SKM-1 (cell line): ENCODE measurements around the gene GMEB1.
"Not testable (repeated sequence)": the region's sequence is repeated elsewhere in the genome, so short reads cannot be mapped to it uniquely, and the experiment has no call there.

ENCODE experiments used
- DNase-seq: peaks from one replicate; lab custom pipeline; 2025; ENCODE audit not compliant: unreplicated experiment; lab: John Stamatoyannopoulos, UW

The GMEB1 gene

GRCh38 chr1:28668956-28669723 lies 556 bp downstream of the GMEB1 start:
- no peak for DNase-seq

- DNase-seq = no peak
Observed at GRCh38 chr1:28671254-28671780, 2.7 kb downstream of the GMEB1 start.

- not testable (repeated sequence) for DNase-seq
Observed at GRCh38 chr1:28672971-28673370, 4.4 kb downstream of the GMEB1 start.

- no peak for DNase-seq
Observed at GRCh38 chr1:28675924-28676257, 7.3 kb downstream of the GMEB1 start.

- no peak for DNase-seq
Observed at GRCh38 chr1:28680151-28680550, 11.6 kb downstream of the GMEB1 start.

GRCh38 chr1:28682840-28683239 lies 14.3 kb downstream of the GMEB1 start:
- no peak for DNase-seq

- DNase-seq = no peak
Observed at GRCh38 chr1:28684937-28685336, 16.4 kb downstream of the GMEB1 start.

- DNase-seq = not testable (repeated sequence)
Observed at GRCh38 chr1:28691627-28692026, 23.0 kb downstream of the GMEB1 start.

- DNase-seq = no peak
Observed at GRCh38 chr1:28703629-28704028, 35.0 kb downstream of the GMEB1 start.

- DNase-seq = no peak
Observed at GRCh38 chr1:28716336-28716735, 47.8 kb downstream of the GMEB1 start.

GRCh38 chr1:28718166-28718565 lies 49.6 kb downstream of the GMEB1 start:
- no peak for DNase-seq

- DNase-seq = no peak
Observed at GRCh38 chr1:28718586-28719331, 50.2 kb downstream of the GMEB1 start.

- DNase-seq = no peak
Observed at GRCh38 chr1:28719332-28719619, 50.7 kb downstream of the GMEB1 start.

GRCh38 chr1:28720376-28720775 lies 51.8 kb downstream of the GMEB1 start:
- DNase-seq = no peak

GRCh38 chr1:28721927-28722326 lies 53.3 kb downstream of the GMEB1 start:
- not testable (repeated sequence) for DNase-seq

GRCh38 chr1:28725365-28725764 lies 56.8 kb downstream of the GMEB1 start:
- DNase-seq = not testable (repeated sequence)

GRCh38 chr1:28735961-28736449 lies 67.4 kb downstream of the GMEB1 start:
- no peak for DNase-seq

GRCh38 chr1:28736450-28737306 lies 68.1 kb downstream of the GMEB1 start, which contains the start of gene YTHDF2:
Gene YTHDF2 (plus strand): TSS chr1:28736940. CDS start chr1:28737121, 181 bp downstream.
- DNase-seq = peak; percentile 95

GRCh38 chr1:28737307-28738132 lies 68.9 kb downstream of the GMEB1 start:
- no peak for DNase-seq

GRCh38 chr1:28740118-28740517 lies 71.5 kb downstream of the GMEB1 start:
- DNase-seq = no peak
